ENCODE data around the gene PAPSS1. TPM values are rescaled to one million over a fixed set of nuclear protein-coding genes. Genes with fewer than 3 reads are reported as not detected.

Gene PAPSS1
- total RNA-seq, 1 donor from 2014 or later = 55.1 TPM

DNA sequence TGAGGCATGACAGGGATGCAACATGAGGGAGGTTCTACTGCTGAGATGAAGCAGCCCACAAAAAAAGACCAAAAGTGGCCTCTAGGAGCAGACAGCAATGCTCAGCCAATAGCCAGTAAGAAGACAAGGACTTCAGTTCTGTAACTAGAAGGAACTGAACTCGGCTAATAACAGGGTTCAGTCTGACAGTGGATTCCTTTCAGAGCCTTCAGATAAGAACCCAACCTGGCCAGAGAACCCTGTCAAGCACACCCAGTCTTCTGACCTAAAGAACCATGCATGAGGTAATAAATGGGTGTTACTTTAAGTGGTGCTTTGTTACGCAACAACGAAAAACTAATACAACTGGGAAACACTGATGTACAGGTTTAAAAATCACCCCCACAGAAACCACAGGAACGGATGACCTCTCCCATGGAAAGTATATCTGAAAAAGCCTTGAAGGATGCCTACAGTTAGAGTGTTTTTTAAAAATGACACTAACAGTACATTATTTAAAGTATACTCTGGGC lies 94.6 kb downstream of the PAPSS1 start:
- DNase-seq = no peak

DNA sequence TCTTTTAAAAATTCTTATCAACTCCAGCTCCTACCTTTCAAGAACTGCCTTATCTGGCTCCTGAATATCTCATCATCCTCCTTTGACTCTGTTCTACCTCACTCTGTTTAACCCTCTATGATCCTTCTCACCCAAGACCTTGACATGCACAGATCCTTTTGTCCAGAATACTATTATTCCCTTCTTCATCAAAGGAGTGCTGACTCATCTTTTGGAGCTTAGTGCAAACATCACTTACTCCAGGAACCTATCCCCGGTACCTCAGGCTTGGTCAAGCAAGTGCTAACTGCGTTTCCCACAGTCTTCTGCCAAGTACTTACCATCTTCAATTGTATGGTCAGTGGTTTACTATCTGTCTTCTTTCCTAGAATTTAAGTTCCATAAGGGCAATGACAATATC lies 96.0 kb downstream of the PAPSS1 start:
- no peak for DNase-seq

DNA sequence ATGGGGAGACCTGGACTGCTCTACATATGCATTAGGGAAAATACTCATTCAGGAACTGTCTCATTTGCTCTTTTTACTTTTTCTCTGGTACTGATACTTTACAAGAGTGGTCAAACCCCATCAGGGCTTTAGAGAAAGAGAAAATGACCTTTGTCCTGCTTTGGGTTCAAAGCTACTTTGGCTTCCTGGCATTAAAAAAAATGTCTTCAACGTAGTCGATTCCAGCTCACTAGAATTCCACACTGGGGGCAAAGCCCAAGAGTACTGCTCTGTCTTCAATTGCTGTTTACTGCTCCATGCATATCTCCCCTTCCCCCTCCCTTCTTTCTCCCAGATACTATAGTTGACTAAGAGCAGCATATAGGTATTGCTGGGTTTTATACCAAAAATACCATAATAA lies 98.0 kb downstream of the PAPSS1 start:
- no peak for DNase-seq

DNA sequence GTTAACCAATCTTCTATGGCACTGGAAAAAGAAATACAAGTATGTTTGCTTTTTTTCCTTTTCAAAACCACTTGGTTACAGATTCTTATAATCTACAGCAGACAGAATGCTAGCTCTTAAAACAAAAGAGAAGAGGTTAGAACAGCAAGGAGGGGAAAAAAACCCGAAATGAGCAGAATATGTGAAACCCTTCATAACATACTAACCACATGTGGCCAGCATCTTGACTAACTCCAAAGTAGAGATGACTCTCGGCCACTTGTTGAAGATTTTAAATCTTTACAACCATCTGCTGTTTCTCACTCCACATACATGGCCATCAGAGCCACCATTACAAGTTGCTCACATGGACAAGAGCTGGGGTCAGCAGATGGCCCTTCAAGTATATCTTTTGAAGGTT lies 100.3 kb downstream of the PAPSS1 start:
- peak; percentile 3 for DNase-seq

DNA sequence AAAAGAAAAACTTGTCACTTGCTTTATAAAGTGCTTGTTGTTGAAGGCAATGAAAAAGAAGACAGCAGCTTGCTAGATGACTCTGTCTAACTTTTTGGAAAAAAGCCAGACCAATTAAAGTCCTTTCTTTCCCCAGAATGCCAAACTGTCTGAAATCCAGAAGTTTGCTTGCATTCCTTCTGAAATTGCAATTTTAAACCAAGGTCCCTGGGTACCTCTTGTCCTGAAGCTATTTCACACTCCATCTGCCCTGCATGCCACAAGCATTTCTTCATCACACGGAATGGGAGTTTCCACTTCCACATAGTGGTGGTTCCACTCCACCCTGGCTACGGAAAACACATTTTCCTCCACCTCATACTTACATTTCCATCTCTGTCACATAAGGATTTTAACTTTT lies 101.0 kb downstream of the PAPSS1 start:
- DNase-seq = peak; percentile 70

DNA sequence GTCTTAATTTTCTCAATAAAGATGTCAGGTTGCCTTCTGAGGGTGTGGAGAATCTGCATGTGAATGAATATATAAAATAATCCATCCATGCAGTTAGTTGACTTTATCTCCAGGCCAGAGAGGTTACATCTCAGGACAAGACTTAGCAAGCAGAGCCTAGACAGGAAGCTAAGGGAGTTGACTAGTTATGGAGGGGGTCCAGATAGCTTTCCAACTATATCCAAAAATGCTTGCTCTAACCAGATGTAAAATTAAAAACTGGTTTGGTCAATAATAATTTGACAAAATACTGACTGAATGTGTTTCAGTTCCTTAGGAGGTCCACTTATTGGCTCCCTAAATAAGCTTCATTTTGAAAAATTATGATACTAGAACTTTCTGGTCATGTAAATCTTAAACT lies 101.4 kb downstream of the PAPSS1 start:
- no peak for DNase-seq

DNA sequence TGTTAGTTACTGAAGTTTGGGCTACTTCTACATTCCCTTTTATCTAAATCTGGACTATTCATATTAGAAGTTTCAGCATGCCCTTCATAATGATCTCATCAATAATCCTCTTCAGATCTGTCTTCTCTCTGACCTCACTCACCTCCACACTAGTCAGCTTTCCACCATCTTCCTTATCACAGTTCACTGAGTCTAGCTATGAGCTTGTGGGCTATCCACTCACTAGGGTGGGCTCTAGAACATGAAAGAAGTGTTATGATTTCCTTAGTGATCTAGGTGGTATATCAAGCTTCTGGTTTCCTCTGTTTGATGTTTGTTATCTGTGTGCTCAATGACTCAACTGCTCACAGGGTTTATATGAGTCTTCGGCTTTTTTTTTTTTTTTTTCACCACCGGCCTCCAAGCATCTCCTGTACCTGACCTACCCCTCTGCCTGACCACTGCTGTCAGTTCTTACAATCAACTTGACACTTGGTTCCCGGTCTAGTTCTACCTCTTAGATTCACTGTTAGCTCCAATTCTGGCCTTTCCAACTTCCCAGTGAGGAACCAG lies 103.1 kb downstream of the PAPSS1 start:
- no peak for DNase-seq

DNA sequence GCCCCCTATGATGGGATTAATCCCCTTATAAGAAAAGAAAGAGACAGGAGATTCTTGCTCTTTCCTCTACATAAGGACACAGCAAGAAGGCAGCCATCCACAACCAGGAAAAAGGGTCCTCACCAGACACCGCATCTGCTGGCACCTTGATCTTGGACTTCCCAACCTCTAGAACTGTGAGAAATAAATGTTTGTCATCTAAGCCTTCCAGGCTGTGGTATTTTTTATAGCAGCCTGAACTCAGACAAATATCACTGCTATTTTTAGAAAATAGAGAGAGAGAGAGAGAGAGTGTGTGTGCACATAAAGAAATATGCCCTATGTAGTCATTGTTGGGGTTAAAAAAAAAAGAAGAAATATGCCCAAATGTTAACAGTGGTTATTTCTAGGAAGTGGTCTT lies 104.2 kb downstream of the PAPSS1 start:
- DNase-seq = no peak

DNA sequence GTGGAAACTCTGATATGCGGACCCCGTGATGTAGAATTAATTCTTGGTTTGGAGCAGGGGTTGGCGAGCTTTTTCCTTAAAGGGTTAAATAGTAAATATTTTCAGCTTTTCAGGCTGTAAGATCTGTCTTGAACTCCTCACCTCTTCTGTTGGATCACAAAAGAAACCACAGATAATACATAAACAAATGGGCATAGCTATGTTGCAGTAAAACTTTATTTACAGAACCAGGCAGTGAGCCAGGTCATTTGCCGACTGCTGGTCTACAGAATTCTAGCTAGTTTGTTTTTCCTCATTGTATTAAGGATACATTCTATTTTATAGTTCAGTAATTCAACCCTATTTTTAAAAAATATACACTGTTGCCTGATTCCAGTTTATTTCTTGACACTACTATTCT lies 116.6 kb downstream of the PAPSS1 start:
- no peak for DNase-seq

DNA sequence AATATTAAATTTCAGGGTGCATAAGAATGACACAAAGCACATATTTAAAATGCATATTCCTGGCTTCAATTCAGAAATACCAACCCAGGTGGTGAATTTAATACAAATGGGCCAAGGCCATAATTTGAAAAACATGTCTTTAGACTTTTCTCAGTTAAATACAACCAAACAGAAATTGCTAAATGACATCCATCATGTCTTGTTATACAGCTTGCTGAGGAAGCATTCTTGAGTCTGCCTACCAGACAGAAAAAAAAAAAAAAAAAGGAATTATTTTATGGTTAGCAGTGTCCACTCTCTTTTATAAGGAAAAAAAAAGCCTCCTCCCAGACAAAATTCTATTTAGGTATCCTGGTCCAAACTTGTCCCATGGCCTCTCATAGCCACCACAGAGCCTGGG lies 119.1 kb downstream of the PAPSS1 start:
- peak; percentile 2 for DNase-seq

DNA sequence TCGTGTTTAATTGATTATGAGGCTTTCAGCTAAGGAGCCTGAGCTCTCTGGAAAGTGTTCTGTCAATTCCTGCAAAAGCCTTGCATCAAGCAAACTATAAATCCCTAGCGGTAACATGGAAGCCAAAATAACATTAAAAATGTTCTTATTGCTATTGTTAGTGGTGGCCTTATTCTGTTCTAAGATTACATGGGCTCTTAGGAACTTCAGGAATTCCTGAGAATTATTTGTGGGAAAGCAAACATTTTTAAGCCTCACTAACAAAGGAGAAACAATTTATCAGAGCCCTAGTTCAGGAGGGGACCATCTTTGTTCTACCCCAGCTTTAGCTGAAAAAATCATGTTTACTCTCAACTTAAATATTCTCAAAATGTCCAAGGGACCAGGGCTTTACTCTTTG lies 119.6 kb downstream of the PAPSS1 start:
- DNase-seq = no peak

DNA sequence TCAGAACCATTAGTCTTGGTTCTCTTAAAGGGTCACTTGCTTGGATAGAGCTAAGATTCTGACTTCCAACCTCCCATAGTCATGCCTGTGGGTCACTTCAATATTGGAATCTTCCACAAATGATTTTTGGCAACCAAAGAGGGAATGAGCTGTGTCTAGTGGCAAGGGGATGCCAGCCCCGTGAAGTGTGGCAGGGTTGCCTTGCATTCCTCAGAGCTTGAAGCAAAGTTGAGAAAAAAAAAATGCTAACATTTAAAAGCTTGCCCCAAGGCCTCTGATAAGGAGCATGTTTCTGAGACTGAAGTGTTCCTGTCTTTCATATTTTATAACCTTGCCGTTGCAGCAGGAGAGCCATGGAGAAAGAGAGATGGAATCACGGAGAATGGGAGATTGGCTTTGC lies 120.2 kb downstream of the PAPSS1 start:
- DNase-seq = peak; percentile 9

DNA sequence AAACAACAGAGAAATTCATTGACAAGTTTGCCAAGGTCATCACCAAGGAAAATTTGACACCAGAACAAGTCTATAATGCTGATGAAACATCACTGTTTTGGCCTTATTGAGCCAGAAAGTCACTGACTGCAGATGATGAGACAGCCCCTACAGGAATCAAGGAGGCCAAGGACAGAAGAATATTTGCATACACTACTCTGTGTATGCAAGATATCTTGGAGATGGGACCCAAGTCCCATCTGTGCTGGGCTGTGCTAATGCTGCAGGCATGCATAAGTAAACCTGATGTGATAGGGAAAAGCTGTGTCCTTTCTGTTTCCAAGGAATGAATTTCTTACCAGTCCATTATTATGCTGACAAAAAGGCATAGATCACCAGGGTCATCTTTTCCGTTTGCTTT lies 126.8 kb downstream of the PAPSS1 start:
- no peak for DNase-seq

DNA sequence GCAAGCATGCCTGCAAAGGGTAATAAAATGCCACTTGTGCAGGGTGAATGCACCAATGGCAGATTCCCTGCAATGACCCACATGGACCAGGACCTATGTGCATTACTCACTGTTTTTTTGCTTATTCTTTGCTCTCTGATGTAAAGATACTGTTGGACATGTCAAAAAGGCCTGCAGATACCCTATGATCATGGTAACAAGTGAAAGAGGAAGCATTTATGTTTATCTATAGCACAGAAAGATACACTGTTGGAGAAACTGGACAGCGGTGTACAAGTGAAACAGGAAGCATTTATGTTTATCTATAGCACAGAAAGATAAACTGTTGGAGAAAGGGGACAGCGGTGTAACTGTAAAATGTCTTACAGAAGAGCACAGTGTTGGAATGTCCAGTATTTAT lies 127.5 kb downstream of the PAPSS1 start:
- DNase-seq = no peak

DNA sequence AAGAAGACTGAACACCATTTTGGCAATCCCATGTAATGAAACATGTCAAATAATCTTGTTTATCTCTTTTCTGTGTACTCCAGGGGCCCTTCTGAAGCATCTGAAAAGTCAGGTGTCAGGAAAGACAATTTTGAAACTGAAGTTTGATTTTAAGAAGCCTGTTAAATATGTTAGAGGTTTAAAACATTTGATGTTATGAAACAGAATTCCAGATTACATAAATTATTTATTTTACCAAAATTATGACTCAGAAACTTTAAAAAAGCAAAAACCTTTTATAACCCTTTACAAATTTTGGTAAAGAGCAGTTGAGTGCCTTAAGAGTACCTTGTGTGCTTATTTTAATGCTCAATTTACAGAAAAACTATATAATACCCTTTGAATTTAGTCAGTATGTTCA lies 130.8 kb downstream of the PAPSS1 start:
- DNase-seq = no peak

DNA sequence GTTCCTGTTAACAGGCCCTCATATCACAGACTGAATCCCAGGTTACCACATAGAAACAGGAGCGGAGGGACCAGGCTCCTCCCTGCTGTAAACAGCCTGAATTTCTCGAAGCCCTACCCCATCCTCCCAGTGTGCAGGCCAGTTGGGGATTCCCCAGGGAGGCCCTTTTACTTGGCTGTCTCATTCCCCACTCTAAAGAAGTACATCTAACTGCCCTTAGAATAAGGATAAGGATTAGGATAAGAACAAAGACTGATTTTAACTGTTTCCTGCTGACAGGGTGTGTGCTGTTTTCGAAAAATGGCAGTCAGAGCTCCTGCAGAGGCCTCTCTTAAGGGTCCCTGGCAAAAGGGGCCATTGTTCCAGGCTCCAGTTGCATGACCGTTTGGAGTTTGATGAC lies 133.7 kb downstream of the PAPSS1 start:
- no peak for DNase-seq

DNA sequence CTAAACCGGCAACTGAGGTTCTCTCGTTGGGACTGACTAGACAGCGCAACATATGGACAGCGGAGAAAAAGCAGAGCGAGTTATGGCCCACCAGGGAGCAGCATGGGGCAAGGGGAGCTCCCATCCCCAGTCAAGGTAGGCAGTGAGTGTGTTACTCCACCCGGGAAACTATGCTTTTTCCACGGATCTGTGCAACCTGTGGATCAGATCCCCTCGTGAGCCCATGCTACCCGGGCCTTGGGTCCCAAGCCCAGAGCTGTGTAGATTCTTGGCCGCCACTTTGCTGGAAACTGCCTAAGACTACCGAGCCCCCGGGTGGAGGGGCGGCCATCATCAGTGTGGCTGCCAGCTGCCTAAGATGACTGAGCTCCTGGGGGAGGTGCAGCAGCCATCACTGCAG lies 140.9 kb downstream of the PAPSS1 start:
- DNase-seq = no peak

DNA sequence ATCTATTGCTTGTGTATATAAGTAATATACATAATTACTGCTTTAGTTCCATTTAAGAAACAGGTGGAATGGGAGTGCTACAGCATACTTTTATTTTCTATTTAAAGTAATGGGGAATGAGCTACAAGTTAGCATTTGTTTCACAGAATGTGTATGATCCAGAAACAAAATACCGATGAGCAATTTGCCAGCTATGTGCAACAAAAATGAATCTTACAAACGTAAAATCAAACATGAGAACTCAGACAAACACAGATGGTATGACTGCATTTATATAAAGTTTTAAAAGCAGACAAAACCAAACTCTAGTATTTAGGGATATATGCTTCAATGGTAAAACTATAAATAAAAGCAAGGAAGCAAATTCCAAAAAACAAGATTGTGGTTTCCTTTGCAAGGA lies 141.7 kb downstream of the PAPSS1 start:
- no peak for DNase-seq

DNA sequence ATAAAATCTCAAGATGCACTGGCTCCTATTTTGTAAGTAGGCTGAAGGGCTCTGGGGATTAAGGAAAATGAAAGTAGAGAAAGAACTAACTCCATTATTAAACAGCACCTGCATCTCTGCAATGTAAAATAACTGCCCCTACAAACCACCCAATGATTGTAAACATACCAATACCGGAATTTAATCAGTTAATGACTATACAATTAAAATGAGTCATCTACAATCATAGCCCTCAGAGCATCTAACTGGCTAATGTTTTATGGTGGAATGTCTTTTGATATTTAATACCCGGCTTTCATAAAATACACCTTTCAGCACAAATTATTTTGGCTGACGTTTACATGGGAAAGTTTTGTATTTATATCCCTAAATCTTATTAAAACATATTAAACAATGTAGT lies 142.3 kb downstream of the PAPSS1 start:
- DNase-seq = no peak

DNA sequence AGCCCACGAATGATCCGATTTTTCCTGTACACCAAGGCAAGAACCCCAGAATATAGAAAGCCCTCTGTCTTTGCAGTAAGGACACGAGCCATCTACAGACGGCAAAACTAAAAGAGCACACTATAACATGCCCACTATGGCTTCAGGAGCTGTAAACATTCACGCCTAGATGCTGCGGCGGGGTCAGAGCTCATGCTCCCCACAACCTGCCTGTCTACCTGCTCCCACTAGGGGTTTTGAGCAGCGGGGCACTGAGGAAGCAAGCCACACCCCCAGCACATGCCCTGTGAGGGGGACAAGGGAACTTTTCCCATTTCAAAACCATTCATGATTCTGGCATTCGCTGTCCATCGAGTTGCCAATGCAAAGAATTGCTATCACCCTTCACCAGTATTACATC lies 144.8 kb downstream of the PAPSS1 start:
- no peak for DNase-seq

DNA sequence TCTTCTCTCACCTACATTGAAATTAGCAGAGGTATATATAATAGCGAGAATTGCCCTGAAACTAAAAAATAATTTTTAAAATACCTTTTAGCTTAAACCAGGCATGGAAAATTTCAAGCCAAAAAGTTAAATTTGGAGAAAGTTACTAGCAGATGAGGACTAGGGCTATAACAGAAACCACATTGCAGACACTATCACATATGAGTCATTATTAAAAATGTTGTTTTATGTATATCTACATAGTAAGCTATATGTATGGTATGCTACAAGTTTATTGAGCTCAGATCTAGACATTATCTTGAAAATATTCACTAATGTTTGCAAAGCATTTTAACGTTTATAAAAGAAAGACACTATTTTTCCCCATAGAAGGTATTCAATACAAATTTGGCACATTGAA lies 147.8 kb downstream of the PAPSS1 start:
- DNase-seq = no peak

DNA sequence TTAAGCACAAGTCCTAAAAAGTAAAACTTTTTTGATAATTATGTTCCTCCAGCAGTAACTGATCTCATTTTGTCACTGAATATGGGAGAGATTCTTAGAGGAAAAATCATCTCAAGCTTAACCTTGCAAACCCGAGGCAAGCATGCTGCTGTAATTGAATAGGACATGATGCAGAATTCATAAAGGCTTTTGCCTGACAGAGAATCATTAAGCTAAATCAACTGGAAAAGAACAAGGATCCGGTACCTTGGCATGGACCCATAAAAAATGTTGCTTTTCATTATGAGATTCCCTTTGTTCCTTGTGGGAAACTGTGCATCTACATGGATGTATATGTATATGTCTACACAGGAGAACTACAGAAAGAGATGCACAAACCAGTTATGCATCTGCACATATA lies 149.1 kb downstream of the PAPSS1 start:
- peak; percentile 17 for DNase-seq

DNA sequence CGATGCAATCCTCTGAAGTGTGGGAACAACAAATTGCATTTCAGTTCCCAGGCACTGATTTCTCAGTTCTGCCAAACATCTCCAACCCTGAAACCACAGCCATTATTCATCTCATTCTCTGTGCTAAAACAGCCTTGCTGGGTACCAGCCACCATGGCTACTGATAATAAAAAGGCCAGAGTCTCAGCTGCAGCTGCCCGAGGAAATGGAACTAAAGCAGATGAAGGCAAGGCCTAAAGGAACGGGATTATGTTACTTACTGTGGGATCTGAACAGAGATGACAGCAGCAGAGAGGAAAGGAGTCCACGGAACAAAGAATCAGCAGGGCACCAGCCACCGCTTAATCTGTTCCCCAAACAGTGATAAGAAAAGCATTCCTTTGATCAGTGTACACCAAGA lies 155.7 kb downstream of the PAPSS1 start:
- DNase-seq = peak; percentile 23
